ENCODE data around the gene PPRC1. TPM values are rescaled to one million over a fixed set of nuclear protein-coding genes. Genes with fewer than 3 reads are reported as not detected.
"Not testable (repeated sequence)": the region's sequence is repeated elsewhere in the genome, so short reads cannot be mapped to it uniquely, and the experiment has no call there.

The PPRC1 gene
- total RNA-seq, 2 donors from 2014 or later: 56.3 to 134 TPM

DNA sequence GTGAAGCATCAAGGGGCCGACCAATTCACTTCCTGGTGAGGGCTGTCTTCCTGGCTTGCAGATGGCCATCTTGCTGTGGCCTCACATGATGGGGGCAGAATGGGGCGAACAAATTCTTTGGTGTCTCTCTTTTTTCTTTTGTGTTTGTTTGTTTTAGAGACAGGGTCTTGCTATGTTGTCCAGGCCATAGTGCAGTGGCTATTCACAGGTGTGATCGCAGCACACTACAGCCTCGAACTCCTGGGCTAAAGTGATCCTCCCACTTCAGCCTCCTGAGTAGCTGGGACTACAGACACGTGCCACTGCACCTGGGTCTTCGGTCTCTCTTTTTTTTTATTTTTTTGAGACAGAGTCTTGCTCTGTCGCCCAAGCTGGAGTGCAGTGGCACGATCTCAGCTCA, 39.4 kb downstream of the PPRC1 start:
- Mint-ChIP-seq H3K36me3 (no peaks in the 10 kb centered on the region), H3K9me3 (no peaks in the 10 kb centered on the region), H3K4me1 (ENCODE audit: low read depth in 2 of 2) (peaks cover 0 to 5% of the 10 kb centered on the region in 2 donors), H3K27me3 (peaks cover 0 to 7% of the 10 kb centered on the region in 2 donors), H3K4me3 (no peak overlapping the region), H3K27ac (no peak overlapping the region)
- DNase-seq (ENCODE audit: low spot score) (no peak), ATAC-seq (no peak)

GRCh38 chr10:102175415-102175814, 42.6 kb downstream of the PPRC1 start:
- H3K27me3 Mint-ChIP-seq: peaks cover 0 to 10% of the 10 kb centered on the region in 2 donors
- H3K36me3 Mint-ChIP-seq: no peaks in the 10 kb centered on the region
- H3K9me3 Mint-ChIP-seq: no peaks in the 10 kb centered on the region
- DNase-seq (ENCODE audit: low spot score) (no peak), ATAC-seq (no peak)
- H3K4me1 Mint-ChIP-seq (ENCODE audit: low read depth in 2 of 2): no peaks in the 10 kb centered on the region
- no peak overlapping the region for H3K4me3 Mint-ChIP-seq
- H3K27ac Mint-ChIP-seq: no peak overlapping the region

GRCh38 chr10:102184606-102185005, 51.8 kb downstream of the PPRC1 start:
- ATAC-seq (no peak), DNase-seq (ENCODE audit: low spot score) (no peak)
- H3K9me3 Mint-ChIP-seq: no peaks in the 10 kb centered on the region
- peaks cover 0 to 4% of the 10 kb centered on the region in 2 donors for H3K27me3 Mint-ChIP-seq
- no peaks in the 10 kb centered on the region for H3K36me3 Mint-ChIP-seq
- H3K4me1 Mint-ChIP-seq (ENCODE audit: low read depth in 2 of 2): peaks cover 9 to 11% of the 10 kb centered on the region in 2 donors
- no peak overlapping the region for H3K27ac Mint-ChIP-seq
- H3K4me3 Mint-ChIP-seq: no peak overlapping the region

DNA sequence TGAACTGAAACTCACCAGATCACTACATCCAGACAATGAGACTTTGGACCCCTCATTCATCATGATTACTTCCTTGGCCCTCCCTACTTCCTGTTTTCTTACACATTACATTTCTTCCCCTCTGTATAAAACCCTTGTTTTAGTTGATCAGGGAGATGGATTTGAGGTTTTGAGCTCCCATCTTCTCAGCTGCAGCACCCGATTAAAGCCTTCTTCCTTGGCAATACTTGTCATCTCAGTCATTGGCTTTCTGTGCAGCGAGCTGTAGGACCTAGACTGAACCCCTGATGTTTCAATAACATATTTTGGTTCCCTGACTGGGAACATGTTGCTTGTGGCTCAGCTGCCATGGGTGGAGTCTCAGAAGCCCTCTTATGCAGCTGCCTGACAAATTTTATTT, 52.4 kb downstream of the PPRC1 start:
- ATAC-seq (no peak), DNase-seq (ENCODE audit: low spot score) (no peak)
- Mint-ChIP-seq H3K9me3 (no peaks in the 10 kb centered on the region), H3K4me3 (no peak overlapping the region), H3K27ac (no peak overlapping the region), H3K27me3 (peaks cover 0 to 4% of the 10 kb centered on the region in 2 donors), H3K4me1 (ENCODE audit: low read depth in 2 of 2) (peaks cover 10 to 12% of the 10 kb centered on the region in 2 donors), H3K36me3 (no peaks in the 10 kb centered on the region)

- H3K36me3 Mint-ChIP-seq: no peaks in the 10 kb centered on the region
- DNase-seq (ENCODE audit: low spot score) (no peak), ATAC-seq (no peak)
- no peaks in the 10 kb centered on the region for H3K9me3 Mint-ChIP-seq
- peaks cover 10 to 12% of the 10 kb centered on the region in 2 donors for H3K4me1 Mint-ChIP-seq (ENCODE audit: low read depth in 2 of 2)
- H3K4me3 Mint-ChIP-seq: no peak overlapping the region
- H3K27me3 Mint-ChIP-seq: peaks cover 0 to under 1% of the 10 kb centered on the region in 2 donors
- H3K27ac Mint-ChIP-seq: peak overlapping the region in 1 of 2 donors; percentile 15
Observed at GRCh38 chr10:102185811-102186527, 53.1 kb downstream of the PPRC1 start.

DNA sequence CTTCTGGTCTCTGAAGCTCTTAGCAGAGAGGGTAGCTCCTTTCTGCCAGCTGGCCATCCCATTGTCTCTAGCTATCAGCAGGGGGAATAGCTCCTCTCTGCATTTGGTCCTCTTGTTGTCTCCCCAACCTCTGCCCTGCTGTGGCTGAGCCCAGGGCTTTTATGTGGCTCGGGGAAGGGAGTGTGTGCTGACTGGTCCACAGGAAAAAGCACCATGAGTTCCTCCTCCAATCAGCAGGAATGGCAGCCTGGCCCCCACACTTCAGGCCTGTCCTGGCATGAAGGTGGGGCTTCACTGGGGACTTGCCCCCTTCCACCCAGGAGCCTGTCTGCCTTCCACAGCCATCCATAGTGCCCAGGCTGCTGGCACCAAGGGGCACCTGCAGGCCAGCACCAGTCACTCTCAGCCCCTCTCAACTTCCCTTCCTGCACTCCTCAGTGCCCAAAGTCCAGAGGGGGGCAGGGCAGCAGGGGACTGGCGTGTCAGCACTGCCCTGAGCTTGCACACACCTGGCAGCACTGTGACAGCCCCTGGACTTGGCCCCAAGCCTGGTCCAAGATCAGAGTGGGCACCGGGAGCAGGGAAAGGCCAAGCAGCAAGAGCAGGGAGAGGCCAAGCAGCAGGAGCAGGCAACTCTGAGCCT, 55.6 kb downstream of the PPRC1 start:
- DNase-seq (ENCODE audit: low spot score): no peak
- no peaks in the 10 kb centered on the region for H3K36me3 Mint-ChIP-seq
- peak overlapping the region; percentile 48 to 76 for H3K27ac Mint-ChIP-seq
- no peak for ATAC-seq
- H3K4me3 Mint-ChIP-seq: no peak overlapping the region
- peaks cover 4% of the 10 kb centered on the region for H3K9me3 Mint-ChIP-seq
- H3K27me3 Mint-ChIP-seq: no peaks in the 10 kb centered on the region
- H3K4me1 Mint-ChIP-seq (ENCODE audit: low read depth in 2 of 2): peaks cover 10 to 12% of the 10 kb centered on the region in 2 donors

DNA sequence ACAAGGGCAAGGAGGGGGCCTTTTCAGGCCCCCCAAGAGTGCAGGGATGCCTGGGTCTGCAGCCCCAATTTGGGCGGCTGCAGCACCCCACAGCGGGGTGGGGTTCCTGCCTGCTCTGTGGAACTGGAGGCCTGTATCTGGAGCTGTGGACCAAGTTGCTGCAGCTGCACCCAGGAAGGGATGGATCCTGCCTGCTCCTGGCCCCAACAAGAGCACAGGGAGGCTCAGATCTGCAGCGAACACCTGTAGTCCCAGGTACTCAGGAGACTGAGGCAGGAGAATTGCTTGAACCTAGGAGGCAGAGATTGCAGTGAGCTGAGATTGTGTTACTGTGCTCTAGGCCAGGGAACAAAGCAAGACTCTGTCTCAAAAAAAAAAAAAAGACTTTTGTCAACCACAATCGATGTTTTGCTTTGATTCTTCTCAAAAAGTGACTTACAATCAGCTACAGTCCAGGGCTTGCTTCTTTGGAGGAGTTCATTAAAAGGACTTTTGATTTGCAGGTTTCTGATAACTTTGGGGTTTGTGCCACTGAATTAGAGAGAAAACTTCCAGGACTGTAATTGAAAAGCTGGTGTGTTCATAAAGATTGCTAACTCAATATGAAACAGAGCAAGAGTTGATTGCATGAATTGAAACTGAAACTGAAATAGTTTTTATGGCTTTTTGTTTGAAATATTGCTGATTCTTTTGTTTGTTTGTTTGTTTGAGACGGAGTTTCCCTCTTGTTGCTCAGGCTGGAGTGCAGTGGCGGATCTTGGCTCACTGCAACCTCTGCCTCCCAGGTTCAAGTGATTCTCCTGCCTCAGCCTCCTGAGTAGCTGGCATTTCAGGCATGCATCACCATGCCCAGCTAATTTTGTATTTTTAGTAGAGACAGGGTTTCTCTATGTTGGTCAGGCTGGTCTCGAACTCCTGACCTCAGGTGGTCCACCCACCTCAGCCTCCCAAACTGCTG, 56.4 kb downstream of the PPRC1 start:
- H3K27me3 Mint-ChIP-seq; DNase-seq (ENCODE audit: low spot score); H3K9me3 Mint-ChIP-seq; H3K36me3 Mint-ChIP-seq: not testable (repeated sequence)
- peak overlapping the region; percentile 71 for H3K4me3 Mint-ChIP-seq
- peaks cover 10 to 12% of the 10 kb centered on the region in 2 donors for H3K4me1 Mint-ChIP-seq (ENCODE audit: low read depth in 2 of 2)
- peak; percentile 80 to 82 for ATAC-seq
- peak overlapping the region; percentile 76 to 83 for H3K27ac Mint-ChIP-seq

DNA sequence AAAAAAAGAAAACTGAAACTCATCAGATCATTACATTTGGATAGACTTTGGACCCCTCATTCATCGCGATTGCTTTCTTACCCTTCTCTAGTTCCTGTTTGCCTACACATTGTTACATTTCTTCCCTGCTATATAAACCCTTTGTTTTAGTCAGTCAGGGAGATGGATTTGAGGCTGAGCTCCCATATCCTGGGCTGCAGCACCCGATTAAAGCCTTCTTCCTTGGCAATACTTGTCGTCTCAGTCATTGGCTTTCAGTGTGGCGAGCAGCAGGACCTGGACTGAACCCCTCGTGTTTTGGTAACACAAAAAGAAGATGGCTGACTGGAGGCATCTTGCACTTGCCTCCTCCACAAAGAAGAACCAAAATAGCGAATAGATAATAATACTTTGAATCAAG, 59.1 kb downstream of the PPRC1 start:
- DNase-seq (ENCODE audit: low spot score) (no peak), ATAC-seq (no peak)
- Mint-ChIP-seq H3K4me1 (ENCODE audit: low read depth in 2 of 2) (peaks cover 10 to 12% of the 10 kb centered on the region in 2 donors), H3K36me3 (no peaks in the 10 kb centered on the region), H3K27me3 (peaks cover 0 to 7% of the 10 kb centered on the region in 2 donors), H3K27ac (peak overlapping the region in 1 of 2 donors; percentile 9), H3K4me3 (no peak overlapping the region), H3K9me3 (peaks cover 4% of the 10 kb centered on the region)

GRCh38 chr10:102195296-102195870, 62.5 kb downstream of the PPRC1 start:
- ATAC-seq: no peak
- H3K9me3 Mint-ChIP-seq: peaks cover 4% of the 10 kb centered on the region
- DNase-seq (ENCODE audit: low spot score): no peak
- no peaks in the 10 kb centered on the region for H3K4me1 Mint-ChIP-seq (ENCODE audit: low read depth in 2 of 2)
- peaks cover 10 to 14% of the 10 kb centered on the region in 2 donors for H3K27me3 Mint-ChIP-seq
- H3K27ac Mint-ChIP-seq: no peak overlapping the region
- no peak overlapping the region for H3K4me3 Mint-ChIP-seq
- H3K36me3 Mint-ChIP-seq: no peaks in the 10 kb centered on the region

DNA sequence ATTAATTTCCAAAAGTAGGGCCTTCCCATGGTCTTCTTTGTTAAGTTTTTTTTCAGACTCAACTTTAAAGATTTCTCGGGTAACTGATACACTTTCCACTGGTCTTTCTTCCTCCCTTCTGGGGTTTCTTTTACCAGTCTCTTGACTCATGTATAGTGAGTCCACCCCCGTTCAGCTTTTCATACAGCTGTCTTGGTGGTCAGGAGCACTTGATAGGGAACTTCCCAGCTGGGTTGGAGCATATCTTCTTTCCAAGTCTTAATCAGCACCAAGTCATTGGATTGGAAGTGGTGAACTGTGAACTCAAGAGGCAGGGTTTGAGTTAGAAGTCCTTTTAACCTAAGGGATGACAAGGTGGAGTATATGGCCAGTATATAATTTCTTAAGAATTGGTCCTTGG, 64.1 kb downstream of the PPRC1 start:
- no peaks in the 10 kb centered on the region for H3K36me3 Mint-ChIP-seq
- no peaks in the 10 kb centered on the region for H3K4me1 Mint-ChIP-seq (ENCODE audit: low read depth in 2 of 2)
- H3K27ac Mint-ChIP-seq: no peak overlapping the region
- no peak overlapping the region for H3K4me3 Mint-ChIP-seq
- peaks cover 3% of the 10 kb centered on the region for H3K9me3 Mint-ChIP-seq
- no peak for DNase-seq (ENCODE audit: low spot score)
- peaks cover 14% of the 10 kb centered on the region in 2 donors for H3K27me3 Mint-ChIP-seq
- ATAC-seq: no peak

DNA sequence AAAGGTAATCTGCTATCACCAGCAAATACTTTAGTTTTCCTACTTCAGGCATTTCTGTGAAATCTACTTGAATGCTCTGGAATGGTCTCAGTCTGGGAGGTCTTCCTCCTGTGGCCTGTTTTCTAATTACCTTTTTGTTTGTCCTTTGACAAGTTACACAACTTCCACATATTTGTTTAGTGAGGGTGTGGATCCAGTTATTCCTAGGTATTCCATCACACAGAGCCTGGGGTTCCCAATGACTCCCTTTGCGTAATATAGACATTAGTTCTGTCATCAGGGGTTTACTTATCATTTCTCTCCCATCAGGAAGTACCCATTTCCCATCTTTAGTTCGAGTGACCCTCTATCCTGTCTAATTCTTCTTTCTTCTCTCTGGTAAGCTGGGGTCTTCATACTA, 65.2 kb downstream of the PPRC1 start:
- Mint-ChIP-seq H3K9me3 (no peaks in the 10 kb centered on the region), H3K4me3 (no peak overlapping the region), H3K27ac (no peak overlapping the region), H3K36me3 (no peaks in the 10 kb centered on the region), H3K27me3 (peaks cover 14 to 18% of the 10 kb centered on the region in 2 donors), H3K4me1 (ENCODE audit: low read depth in 2 of 2) (peaks cover 4 to 6% of the 10 kb centered on the region in 2 donors)
- ATAC-seq (no peak), DNase-seq (ENCODE audit: low spot score) (no peak)

Measured in natural killer cell treated with Interleukin-12 subunit alpha and Interleukin-12 subunit beta and Interleukin-15 and Interleukin-18, amount 100 ng/mL, for 72 hours (primary cell).